Endothelial cell of hepatic sinusoid (primary cell): ENCODE measurements around the gene STX4.
"Not testable (repeated sequence)": the region's sequence is repeated elsewhere in the genome, so short reads cannot be mapped to it uniquely, and the experiment has no call there.

ENCODE experiments used
- in situ Hi-C: cut with HindIII; loops from 2 replicates; pipeline ENCODE4 v1.10.0; 2017; ENCODE audit warnings: low sequenced_read_pairs

STX4 gene

DNA sequence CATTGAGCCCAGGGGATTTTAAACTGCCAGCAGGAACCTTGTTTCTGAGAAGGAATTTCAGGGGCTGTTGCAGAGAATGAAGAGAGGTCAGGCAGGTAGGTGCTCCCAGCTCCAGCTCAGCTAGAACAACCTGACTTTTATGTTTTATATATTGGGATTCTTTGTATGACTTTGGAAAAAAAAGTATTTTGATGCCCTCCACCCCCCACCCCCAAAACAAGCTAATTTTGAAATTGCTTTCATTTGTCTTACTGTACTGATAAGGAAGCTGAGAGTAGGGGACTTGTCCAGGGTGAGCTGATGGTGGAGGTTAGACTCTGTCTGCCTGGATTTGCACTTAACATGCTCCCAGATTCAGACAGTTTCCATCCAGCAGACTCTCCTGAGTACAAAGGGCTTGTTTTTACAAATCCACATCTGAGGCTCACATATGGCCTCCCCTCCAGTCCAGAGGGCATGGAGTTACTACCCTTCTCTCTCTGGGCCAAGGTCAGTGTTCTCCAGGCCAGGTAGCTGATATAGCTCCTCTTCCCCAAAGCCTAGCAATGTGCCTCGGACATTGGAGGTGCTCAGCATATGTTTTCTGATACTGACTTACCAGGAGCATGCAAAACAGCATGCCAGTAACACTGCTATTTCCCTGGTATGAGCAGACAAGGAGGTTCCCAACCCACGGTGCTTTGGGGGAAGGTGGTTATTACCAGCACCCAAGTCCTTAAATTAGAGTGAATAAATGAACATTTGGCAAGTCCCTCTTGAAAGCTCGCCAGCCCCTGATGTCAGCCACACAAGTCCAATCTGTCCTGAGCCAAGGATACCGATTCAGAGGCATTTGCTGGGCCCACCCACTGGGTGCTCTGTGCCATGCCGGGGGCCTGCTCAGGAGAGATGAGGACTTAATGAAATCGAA is 34.3 kb upstream of the STX4 start:
- in situ Hi-C loops: no loop called here

DNA sequence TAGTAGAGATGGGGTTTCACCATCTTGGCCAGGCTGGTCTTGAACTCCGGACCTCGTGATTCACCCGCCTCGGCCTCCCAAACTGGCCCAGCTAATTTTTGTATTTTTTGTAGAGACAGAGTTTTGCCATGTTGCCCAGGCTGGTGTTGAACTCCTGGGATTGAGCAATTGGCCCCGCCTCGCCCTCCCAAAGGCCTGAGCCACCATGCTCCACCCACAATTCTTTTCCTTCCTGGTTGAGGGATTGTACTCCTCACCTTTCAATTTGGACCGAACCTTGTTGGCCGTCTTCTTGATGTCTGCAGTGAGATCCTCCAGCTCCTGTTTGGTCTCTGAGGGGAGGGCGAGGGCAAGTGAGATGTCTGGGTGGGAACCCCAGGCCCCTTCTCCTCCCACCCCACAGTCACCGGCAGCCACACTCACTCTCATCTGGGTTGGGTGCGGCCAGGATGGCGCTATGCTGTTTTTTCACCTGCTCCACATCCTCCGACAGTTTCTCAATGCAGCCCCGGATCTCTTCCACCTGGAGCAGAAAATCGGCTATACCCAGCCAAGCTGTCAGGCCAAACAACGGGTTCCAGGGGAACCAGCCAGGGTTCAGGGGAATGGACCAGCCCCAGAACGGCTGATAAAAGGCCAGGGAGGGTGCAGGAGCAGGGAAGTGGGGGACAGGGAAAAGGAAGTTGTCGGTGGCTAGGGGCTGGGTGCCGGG is 32.5 kb upstream of the STX4 start:
- in situ Hi-C loops: loop anchor here (5.0 kb wide), 2 partner anchors 54 to 71 kb away; partner anchors contain the start of genes ORAI3, ZNF646 and ZNF668

DNA sequence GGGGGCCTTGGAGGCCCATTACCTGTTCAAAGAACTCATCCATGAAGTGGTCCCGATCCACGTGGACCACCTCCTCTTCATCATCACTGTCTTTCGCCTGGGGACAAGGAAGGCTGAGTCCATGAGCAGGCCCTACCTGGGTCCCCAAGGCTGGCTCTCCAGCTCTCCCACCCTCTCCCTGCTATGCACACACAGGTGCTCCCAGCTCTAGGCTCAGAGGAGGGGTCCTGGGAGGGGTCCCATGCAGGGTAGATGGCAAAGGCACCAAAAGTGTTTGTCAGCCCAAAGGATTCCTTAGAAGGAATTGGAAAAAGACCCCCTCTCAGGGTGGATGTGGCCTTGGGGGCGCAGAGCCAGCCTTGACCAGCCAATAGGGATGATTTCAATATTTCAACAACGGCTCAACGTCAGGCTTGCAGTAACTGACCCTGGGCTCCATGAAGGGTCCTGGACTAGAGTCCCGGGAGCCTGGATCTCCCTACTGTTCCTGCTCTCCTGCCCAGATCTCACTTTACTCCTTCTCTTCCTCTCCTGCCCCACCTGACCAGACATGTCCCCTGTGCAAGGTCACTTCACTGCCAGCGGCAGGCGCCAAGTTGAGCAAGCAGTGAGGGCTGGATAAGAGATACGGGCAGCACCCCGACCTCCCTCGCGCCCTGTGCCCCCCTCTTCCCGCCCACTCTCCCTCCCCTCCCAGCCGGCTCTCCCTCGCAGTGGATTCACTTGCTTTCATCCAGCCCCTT is 31.7 kb upstream of the STX4 start:
- in situ Hi-C loops: loop anchor here (5.0 kb wide), 2 partner anchors 54 to 71 kb away; partner anchors contain the start of genes ORAI3, ZNF646 and ZNF668

DNA sequence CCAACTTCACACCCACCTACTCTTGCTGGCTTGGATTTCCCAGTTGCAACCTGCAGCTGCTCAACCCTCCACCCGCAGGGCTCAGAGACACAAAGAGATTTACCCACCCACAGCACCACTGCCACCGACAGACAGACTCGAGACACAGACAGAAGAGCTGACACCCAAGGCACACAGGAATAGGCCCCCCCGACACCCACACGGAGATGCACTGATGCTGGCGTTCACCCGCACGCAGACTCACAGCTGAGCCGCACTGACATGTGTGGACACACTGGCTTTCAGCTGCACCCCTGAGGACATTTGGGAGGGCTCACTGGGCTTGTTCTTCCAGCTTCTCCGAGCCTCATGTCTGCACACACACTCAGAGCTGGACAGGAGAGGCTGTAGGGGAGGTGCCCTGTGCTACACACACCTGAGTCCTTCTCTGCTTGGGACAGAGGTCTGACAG is 31.1 kb upstream of the STX4 start:
- in situ Hi-C loops: loop anchor here (5.0 kb wide), 2 partner anchors 55 to 70 kb away; partner anchors contain the start of genes ORAI3, ZNF646 and ZNF668

DNA sequence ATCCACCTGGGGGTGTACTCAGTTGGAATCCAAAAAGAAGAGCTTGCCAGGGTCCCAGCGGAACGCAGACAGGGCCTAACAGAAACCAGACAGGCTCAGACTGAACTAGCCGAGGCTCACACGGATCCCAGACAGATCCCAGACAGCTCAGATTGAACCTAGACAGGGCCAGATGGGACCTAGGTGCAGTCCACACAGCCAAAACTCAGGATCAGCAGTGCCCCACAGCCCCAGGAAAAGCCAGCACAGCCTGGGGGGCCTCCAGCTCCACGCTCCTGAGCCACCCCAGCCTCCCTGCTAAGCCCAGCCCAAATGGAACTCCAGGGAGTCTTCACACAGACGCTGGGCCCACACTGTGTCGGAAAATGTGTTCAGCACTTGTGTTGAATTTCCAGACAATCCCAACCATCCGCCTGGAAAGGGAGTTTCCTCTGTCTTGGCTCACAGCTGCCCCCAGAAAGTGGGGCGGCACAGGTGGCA is 30.5 kb upstream of the STX4 start:
- in situ Hi-C loops: loop anchor here (5.0 kb wide), 2 partner anchors 56 to 69 kb away; partner anchors contain the start of genes ORAI3, ZNF646 and ZNF668

DNA sequence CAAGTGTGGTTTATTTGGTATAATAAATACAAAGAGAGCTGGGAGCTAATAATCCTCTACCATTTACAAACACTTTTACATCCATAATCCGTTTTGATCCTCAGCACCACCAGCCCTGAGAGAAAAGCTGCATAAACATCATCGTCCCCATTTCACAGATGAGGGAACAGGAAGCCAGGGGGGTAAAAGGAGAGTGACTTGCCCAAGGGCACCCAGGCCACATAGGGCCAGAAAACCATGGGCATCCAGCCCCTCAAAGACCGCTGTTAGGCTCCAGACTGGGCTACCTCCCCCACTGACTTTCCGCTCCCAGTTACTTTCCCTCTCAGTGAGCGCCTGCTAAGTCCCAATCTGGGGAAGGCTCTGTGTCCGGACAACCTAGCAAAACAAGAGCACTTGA is 29.6 kb upstream of the STX4 start:
- in situ Hi-C loops: loop anchor here (5.0 kb wide), 2 partner anchors 56 to 69 kb away; partner anchors contain the start of genes ORAI3, ZNF646 and ZNF668

DNA sequence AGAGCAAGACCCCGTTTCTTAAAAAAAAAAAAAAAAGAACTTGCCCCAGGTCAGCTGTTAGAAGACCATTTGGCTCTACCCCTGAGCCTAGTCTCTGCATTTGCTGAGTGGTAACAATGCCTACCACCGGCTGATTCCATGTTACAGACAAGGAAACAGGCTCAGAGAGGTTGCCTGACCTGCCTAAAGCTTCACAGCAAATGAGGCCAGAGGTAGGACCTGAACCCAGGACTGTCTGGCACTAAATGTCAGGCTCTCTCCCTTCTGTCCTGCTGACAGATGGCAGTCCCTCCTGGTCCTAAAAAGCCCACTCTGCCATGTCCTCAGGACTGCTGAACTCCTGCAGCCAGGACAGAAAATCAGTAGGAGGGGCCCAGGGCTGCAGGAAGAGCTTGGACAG is 28.7 kb upstream of the STX4 start:
- in situ Hi-C loops: loop anchor here (5.0 kb wide), 2 partner anchors 57 to 68 kb away; partner anchors contain the start of genes ORAI3, ZNF646 and ZNF668

DNA sequence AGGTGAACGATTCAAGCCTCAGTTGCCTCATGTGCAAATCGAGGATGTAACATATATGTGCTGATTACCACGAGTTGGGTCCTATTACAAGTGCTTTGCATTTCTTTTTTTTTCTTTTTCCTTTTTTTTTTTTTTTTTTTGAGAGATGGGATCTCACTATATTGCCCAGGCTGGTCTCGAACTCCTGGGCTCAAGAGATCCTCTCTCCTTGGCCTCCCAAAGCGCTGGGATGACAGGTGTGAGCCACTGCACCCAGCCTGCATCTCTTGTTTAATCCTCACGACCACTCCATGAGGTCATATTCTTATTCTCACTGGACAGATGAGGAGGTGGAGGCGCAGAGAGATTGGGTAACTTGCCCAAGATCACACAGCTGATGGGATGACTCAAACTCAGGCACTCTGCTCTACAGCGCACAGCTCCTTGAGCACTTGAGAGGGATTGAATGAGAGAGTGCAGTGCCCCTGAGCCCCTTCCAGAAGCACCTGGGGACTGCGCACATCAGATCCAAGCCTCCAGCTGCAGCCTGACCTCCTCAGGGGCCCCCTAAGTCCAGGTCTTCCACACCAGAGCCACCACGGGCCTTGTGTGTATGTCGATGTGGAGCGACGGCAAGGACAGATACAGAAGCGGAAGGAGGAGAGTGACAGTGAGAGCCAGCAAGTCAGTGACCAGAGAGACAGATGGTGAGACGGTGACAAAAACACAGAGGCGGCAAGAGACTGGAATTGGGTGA is 27.8 kb upstream of the STX4 start:
- in situ Hi-C loops: no loop called here

DNA sequence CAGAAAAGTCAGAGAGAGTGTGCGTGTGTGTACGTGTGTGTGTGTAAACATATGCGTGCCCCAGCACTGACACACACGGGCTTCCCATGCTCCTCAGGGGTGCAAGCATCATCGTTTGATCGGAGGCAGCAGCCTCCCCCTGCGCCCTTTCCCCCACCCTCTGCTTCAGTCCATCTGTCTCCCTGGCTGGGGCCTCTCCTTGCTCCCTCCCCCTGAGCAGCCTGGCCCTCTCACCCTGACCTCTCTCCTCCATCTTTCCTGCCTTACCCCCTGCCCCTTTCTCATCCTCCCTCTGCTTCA is 27.3 kb upstream of the STX4 start:
- in situ Hi-C loops: no loop called here

DNA sequence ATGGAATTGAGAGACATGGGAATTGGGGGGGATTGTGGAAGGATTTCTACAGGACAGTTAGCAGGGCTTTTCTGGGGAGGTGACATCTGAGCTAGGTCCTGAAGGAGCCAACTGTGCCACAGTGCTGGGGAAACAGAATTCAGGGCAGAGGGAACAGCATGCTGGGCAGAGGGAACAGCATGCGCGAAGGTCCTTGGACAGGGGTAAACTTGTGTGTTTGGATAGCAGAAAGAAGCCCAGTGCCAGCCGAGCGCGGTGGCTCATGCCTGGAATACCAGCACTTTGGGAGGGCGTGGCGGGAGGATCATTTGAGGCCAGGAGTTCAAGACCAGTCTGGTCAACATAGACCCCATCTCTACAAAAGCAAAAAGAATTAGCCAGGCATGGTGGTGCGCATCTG is 26.8 kb upstream of the STX4 start:
- in situ Hi-C loops: no loop called here

DNA sequence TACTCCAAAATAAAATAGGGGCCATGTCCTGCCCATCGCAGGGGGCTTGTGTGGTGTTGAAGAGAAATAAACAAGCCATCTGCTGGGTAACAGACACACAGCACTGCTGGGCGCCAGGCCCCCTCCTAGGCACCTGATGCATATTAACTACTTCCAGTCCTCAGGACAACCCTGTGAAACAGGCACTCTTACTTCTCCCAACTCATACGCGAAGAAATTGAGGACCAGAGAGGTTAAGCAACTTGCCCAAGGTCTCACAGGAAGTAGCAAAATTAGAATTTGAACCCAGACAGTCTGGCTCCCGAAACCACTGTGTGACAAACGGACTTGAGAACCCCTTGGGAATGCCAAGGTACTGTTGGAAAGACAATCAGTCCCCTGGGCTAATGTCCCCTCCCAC is 25.7 kb upstream of the STX4 start:
- in situ Hi-C loops: no loop called here

DNA sequence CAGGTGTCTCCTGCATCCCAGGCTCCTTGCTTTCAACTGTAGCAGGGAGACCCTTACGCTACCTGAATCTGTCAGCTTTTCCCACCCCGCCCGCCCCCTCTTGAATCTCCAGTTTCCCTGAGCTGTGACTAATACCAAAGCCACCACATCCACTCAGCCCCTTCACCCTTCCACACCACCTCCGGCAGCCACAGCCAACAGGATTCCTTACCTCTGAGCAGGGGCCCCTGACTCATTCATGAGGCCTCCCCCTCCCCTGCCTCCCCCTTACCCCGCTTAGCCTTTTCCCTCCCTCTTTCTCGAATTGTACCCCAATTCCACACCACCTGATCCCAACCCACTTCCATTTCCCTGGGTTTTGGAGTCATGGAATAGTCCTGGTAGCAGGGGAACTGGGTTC is 25.2 kb upstream of the STX4 start:
- in situ Hi-C loops: no loop called here

DNA sequence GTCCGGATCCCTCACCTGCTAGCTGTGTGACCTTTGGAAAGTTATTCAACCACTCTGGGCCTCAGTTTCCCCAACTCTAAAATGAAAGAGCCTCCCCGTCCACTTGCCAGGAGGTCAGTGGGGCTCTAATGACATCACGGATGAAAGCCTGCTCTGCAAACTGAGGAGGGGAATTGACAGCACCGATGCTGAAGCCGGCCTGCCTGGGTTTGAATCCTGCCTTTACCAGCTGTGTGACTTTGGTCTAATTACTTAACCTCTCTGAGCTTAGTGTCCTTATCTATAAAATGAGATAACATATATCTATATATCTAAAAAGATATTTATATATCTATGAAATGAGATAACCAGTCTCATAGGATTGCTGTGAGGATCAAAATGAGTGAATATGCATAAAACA is 24.8 kb upstream of the STX4 start:
- in situ Hi-C loops: no loop called here

DNA sequence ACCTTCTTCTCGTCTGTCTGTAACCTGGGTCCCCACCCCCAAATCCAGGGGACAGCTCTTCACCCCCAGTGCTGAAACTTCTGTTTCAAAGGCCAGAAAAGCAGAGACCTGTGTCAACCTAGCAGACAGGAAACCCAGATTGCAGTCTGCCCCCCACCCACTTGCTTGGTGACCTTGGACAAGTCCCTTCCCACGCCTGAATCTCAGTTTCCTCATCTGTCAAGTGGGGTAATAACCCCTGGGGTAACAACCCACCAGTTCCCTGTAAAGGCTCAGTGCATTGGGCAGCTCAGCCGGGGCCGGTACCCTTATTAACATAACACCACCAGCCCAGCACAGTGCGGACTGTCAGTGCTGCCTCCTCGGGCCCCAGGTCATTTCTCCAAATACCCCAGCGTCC is 24.2 kb upstream of the STX4 start:
- in situ Hi-C loops: no loop called here

DNA sequence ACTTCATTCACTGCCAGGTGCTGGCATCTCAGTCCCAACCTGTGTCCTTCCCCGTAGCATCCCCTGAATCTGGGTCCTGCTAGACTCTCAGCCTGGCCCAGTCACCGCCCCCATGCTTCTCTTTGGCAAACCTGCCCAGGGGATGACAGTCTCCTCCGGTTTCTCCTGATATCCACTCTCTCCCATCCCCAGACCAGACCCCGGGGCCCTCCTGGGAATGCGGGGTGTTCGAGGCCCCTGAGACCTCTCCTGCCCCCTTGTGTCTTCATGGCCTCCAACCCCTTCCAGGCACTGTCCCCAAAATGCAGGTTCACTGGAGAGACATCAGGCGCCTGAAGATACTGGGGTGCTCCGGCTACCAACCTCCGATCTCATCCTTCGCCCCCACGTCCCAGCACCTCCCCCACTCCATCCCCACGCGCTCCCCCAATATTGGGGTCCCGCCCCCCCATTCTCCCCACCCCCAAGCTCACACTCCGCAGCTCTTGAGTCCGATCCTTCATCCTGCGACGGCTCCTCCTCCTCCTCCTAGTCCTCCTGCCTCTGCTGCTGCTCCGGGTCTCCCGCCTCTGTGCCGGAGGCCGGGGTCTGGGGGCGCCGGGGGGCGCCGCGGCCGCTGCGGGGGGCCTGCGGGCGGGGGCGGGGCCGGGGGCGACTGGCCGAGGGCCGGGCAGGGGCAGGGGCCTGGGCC is 23.3 kb upstream of the STX4 start:
- in situ Hi-C loops: no loop called here

DNA sequence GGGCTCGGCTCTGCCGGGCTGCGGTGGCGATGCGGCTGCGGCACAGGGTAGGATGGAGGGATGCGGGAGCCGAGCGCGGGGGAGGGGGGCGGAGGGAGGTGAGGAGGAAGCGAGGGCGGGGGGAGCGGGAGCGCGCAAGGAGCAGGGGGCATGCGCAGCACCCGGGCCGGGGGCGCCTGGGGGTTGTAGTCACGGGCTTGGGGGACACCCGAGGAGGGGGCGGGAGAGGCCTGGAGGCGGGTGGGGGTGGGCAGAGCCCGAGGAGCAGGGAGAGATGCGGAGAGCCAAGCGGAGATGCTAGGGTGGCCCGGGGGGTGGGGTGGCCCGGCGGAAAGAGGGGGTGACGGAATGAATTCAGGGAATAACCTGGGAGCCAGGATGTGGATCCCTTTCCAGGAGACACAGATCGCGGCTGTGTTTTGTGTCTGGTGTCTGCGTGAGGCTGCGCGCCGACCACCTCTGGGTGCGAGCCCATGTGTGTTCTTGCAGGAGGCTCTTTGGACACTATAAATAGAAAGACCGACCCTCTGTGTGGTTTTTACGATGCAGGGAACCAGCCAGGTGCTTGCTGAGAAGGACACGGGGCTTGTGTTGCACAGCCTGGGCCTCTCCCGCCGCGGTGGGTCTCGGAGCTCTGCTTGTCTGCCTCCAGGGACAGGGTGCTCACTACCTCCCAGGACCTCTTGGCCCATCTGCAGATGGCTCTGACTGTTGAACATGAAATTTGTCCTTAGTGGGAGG is 22.6 kb upstream of the STX4 start, which contains the start of gene STX1B:
Gene STX1B (minus strand): TSS at position 54 of the 741 bp plus-strand sequence. CDS start 242 bp downstream, outside the sequence.
- in situ Hi-C loops: no loop called here

DNA sequence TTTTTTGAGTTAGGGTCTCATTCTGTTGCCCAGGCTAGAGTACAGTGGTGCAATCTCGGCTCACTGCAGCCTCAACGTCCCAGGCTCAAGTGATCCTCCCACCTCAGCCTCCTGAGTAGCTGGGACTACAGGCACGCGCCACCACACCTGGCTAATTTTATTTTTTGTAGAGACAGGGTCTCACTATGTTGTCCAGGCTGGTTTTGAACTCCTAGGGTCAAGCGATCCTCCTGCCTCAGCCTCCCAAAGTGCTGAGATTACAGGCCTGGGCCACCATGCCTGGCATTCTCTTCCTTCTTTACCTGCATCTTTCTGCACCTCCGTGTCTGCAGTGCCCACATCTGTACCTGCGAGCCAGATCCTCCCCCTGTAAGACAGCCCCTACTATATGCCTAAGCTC is 21.5 kb upstream of the STX4 start:
- in situ Hi-C loops: not testable (repeated sequence)

DNA sequence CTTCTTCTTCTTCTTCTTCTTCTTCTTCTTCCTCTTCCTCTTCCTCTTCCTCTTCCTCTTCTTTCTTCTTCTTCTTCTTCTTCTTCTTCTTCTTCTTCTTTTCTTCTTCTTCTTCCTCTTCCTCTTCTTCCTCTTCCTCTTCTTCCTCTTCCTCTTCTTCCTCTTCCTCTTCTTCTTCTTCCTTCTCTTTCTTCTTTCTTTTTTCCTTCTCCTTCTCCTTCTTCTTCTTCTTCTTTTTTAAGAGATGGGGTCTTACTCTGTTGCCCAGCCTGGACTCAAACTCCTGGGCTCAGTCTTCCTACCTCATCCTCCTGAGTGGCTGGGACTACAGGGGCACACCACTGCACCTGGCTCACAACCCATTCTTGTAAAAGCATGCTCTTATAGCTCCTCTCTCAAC is 20.1 kb upstream of the STX4 start:
- in situ Hi-C loops: not testable (repeated sequence)

DNA sequence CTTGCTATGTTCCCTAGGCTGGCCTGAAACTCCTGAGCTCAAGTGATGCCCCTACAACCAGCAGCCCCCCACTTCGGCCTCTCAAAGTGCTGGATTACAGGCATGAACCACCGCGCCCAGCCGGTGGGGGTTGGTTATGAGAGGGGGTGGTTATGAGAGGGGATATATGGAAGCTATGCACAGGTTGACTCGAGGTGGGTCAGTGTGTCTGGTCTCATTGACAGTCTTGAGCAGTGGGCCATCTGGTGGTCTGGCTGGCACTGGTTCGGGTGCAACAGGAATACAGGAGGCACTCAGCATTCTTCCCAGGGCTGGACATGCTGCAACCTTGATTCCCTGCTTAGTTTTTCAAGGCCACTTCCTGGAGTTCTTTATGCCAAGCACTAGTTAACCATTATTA is 17.3 kb upstream of the STX4 start:
- in situ Hi-C loops: no loop called here
